ENCODE results near the gene INTS7.

DNA sequence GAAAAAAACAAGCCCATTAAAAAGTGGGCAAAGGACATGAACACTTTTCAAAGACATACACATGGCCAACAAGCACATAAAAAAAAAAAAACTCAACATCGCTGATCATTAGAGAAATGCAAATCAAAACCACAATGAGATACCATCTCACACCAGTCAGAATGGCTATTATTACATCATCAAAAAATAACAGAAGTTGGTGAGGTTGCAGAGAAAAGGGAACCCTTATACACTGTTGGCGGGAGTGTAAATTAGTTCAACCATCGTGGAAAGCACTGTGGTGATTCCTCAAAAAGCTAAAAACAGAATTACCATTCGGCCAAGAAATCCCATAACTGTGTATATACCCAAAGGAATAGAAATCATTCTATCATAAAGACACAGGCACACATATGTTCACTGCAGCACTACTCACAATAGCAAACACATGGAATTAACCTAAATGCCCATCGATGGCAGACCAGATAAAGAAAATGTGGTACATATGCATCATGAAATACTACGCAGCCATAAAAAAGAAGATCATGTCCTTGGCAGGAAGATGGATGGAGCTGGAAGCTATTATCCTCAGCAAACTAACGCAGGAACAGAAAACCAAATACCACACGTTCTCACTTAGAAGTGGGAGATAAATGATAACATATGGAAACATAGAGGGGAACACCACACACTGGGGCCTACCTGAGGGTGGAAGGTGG, 70.1 kb downstream of the INTS7 start:
- TF ChIP-seq CTCF (IDR thresholded peaks at IDR 0.05; ENCODE audit: low read depth, low read length) (no peak), POLR2A (IDR thresholded peaks at IDR 0.05; ENCODE audit: extremely low read depth, insufficient read length) (no peak)
